HG02759 (cell line): Measurements from ENCODE around the gene HSD17B11.
"Not testable (repeated sequence)": the region's sequence is repeated elsewhere in the genome, so short reads cannot be mapped to it uniquely, and the experiment has no call there.

Source experiments
- ATAC-seq: cut with Tn5 transposase; IDR thresholded peaks from one replicate; pipeline ENCODE4 v1.9.1; 2021; ENCODE audit warnings: mild to moderate bottlenecking, moderate library complexity; ENCODE audit not compliant: unreplicated experiment

The HSD17B11 gene

DNA sequence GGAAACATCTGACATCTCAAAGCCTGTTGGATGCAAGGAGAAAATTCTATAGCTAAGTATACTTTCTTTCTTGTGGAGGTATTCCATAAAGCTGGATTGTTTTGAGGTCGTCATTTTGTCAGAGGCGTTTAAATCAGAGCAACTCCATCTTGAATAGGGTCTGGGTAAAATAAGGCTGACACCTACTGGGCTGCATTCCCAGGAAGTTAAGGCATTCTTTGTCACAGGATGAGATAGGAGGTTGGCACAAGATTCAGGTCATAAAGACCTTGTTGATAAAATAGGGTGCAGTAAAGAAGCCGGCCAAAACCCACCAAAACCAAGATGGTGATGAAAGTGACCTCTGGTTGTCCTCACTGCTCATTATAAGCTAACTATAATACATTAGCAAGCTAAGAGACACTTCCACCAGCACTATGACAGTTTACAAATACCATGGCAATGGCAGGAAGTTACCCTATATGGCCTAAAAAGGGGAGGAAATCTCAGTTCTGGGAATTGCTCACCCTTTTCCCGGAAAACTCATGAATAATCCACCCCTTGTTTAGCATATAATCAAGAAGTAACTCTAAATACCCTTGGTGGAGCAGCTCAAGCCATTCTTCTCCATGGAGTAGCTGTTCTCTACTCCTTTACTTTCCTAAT is 80.2 kb downstream of the HSD17B11 start:
- ATAC-seq = no peak

DNA sequence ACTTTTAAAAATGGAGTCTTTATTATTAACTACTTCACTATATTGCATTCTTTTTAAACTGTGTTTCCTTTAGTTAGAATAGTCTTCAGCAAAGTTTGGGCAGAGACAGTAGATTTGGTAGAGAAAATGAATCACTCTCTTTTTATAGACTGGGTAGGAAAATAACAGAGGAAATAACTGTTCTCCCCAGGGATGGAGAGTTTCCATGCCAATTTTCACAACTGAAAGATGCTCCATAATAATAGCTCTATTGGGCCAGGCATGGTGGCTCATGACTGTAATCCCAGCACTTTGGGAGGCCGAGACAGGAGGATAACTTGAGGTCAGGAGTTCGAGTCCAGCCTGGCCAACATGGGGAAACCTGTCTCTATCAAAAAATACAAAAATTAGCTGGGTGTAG is 81.4 kb downstream of the HSD17B11 start:
- ATAC-seq = no peak

DNA sequence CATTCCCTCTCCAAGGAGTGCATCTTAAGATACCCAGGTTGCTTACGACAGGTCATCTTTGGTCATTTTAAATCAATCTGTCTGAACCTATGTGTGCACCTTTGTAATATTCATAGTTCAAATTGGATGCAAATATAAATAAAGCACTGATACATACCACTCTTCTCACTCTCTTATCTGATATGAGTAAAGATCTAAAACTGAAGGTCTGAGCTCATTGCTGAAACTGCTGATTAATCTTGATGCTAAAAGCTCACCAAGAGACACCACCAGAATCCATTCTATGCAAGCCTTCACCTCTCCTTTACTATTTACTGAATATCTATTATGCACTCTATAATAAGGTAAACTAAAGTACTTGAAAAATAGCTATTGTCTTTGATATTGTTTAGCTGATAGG is 84.9 kb downstream of the HSD17B11 start:
- ATAC-seq = no peak

DNA sequence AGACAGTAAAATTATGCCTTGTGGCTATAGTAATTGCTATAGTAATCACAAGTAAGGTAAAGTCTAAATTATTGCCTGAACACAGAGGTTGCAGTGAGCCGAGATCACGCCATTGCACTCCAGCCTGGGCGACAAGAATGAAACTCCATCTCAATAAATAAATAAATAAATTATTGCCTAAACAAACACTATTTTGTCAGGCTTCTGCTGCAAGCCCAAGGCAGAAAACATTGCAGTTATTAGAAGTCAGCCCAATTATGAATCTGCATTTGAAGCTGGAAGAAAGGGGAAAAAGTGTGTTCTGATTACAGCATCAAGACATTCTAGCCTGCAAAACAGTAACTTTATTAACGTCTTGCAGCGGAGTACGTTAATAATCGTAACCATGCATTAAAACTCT is 85.4 kb downstream of the HSD17B11 start:
- ATAC-seq = no peak

DNA sequence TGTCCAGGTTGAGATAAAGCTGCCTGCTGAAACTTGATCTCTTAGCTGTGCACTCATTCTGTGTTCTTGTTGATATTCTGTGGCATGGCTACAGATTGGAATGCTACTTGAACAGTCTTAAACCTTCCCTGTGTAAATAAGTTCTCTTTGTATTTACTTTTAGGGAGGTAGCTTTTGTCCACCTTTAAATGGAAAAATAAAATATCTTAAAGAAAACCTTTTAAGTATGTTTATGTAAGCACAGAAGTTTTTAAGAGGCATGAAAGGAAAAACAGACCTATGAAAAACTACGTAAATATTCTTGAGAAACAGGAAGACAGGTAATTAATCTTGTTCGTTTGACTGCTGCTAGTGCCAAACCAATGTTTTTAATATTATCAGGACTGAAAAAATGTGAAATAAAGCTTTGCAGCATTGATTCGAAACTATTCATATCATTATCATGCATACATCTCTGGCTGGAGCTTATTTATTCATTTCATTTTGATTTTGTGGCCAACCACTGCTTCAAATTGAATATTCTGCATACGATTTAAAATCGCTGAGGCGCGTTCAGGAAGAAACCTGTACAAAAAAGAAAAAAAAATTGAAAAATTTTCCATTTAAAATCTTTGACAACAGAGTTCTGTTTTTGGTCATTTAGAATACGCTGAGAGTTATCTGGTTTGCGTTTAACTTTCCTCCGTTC is 86.1 kb downstream of the HSD17B11 start:
- ATAC-seq = no peak

DNA sequence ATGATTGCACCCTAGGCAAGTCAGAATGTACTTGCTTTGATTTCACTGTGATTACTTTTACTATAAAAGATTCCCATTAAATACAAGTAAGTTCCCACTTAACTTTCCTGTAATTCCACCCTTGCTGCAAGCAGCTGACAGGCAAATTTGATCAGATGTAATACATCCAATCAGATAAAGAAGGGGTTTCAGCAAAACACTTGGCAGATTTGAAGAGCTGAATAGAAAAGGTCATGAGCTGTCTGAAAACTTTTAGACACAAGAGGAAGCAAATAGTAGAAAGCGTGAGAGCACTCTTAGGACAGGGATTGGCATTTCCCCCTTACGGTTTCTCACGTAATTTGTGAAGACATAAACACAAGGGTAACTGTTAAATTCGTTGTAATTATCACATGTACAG is 91.1 kb downstream of the HSD17B11 start:
- no peak for ATAC-seq

DNA sequence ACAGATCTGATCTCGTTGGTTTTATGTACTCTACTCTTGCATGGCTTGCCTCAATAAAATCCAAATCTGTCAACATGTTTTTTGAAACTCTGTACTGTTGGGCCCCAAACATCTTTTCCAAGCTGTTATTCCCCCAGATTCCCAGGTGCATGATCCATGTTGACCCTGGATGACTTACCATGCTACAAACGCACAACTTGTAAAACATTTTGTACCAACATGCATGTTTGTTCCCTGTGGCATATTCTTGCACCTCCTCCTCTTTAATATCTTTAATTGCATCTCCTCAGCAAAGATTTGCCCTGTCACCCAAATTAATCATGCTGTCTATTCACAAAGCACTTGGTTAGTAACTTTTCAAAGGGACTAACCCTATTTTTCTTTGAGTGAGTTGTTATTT is 92.6 kb downstream of the HSD17B11 start:
- ATAC-seq = no peak

DNA sequence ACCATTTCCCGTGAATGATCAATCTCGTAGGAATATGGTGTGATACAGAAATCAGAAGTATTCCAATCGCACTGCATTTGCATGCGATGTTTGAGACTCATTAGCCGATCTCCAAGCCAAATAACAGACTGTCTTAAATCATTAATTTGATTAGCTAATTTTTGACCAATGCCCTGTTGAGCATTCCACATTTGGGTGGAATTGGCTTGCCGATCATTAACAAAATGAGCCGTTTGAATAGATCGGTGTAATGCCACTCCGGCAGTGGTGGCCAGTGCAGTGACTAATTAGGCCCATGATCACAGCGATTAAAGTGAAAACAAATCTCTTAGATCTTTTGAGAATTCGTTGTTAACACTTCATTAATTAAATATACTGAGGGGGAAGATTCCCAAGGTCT is 96.1 kb downstream of the HSD17B11 start:
- ATAC-seq = not testable (repeated sequence)

DNA sequence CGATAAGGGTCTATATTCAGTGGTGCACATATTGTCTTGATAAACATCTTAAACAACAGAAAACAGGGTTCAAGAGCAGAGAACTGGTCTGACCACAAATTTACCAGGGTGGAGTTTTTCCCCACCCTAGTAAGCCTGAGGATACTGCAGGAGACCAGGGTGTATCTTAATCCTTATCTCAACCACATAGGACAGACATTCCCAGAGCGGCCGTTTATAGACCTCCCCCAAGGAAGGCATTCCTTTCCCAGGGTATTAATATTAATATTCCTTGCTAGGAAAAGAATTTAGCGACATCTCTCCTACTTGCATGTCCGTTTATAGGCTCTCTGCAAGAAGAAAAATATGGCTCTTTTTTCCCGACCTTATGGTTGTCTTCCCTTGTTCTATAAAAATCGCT is 97.1 kb downstream of the HSD17B11 start:
- not testable (repeated sequence) for ATAC-seq

DNA sequence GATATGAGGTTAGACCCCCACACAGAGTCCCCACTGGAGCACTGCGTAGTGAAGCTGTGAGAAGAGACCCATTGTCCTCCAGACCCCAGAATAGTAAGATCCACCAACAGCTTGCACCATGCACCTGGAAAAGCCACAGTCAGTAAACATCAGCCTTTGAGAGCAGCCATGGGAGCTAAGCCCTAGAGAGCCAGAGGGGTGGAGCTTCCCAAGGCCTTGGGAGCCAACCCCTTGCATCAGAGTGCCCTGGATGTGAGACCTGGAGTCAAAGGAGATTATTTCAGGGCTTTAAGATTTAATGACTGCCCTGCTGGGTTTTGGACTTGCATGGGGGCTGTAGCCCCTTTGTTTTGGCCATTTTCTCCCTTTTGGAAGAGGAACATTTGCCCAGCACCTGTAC is 104.0 kb downstream of the HSD17B11 start:
- ATAC-seq = no peak
